ENCODE results near the gene TULP4.

DNA sequence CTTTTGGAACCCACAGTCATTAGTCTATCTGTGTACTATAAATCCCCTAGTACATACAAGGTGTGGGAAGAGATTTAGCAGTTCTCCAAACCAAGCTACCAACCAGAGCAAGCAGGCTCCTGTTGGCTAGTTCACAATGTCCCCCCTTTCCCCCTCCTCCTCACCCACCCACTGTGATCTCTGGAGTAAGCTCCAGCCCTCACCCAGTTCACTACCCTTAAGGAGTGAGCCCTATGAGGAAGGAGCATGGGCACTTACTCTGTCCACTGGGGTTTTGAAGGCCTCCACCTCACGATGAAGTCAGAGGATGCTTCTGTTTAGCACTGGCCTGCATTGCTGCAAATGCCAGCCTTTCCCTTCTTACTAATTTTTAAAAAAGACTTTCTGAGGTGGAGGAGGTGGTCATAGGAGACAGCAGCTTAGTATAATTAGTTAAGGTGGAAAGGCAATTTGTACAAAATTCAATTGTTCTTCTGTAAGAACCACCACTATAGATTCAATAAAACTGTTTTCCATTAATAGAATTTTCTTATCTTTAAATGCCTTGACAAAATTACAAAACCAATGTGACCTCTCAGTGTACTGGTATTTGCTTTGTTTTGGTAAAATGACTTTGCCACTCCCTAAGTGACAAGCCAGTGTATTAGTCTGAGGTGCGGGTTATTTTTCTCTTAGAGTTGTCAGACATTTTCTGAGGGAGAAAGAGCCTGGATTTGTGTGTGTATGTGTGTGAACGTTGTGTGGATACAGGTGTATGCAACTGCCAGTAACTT lies 86.2 kb downstream of the TULP4 start:
- TF ChIP-seq, protein P1, sequence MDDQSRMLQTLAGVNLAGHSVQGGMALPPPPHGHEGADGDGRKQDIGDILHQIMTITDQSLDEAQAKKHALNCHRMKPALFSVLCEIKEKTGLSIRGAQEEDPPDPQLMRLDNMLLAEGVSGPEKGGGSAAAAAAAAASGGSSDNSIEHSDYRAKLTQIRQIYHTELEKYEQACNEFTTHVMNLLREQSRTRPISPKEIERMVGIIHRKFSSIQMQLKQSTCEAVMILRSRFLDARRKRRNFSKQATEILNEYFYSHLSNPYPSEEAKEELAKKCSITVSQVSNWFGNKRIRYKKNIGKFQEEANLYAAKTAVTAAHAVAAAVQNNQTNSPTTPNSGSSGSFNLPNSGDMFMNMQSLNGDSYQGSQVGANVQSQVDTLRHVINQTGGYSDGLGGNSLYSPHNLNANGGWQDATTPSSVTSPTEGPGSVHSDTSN (CRISPR knock-in tag; IDR thresholded peaks at IDR 0.05), result no peak
- no peak for TF ChIP-seq ZNF350 (tag by site-specific recombination; IDR thresholded peaks at IDR 0.05)
- no peak for TF ChIP-seq ZNF16 (tag by site-specific recombination; IDR thresholded peaks at IDR 0.05; ENCODE audit: low read depth)
- TF ChIP-seq REPIN1 (tag by site-specific recombination; IDR thresholded peaks at IDR 0.05; ENCODE audit: low read depth), result no peak
- TF ChIP-seq, protein P2, sequence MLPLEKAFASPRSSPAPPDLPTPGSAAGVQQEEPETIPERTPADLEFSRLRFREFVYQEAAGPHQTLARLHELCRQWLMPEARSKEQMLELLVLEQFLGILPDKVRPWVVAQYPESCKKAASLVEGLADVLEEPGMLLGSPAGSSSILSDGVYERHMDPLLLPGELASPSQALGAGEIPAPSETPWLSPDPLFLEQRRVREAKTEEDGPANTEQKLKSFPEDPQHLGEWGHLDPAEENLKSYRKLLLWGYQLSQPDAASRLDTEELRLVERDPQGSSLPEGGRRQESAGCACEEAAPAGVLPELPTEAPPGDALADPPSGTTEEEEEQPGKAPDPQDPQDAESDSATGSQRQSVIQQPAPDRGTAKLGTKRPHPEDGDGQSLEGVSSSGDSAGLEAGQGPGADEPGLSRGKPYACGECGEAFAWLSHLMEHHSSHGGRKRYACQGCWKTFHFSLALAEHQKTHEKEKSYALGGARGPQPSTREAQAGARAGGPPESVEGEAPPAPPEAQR (tag by site-specific recombination; IDR thresholded peaks at IDR 0.05), result no peak
- TF ChIP-seq, protein P3, sequence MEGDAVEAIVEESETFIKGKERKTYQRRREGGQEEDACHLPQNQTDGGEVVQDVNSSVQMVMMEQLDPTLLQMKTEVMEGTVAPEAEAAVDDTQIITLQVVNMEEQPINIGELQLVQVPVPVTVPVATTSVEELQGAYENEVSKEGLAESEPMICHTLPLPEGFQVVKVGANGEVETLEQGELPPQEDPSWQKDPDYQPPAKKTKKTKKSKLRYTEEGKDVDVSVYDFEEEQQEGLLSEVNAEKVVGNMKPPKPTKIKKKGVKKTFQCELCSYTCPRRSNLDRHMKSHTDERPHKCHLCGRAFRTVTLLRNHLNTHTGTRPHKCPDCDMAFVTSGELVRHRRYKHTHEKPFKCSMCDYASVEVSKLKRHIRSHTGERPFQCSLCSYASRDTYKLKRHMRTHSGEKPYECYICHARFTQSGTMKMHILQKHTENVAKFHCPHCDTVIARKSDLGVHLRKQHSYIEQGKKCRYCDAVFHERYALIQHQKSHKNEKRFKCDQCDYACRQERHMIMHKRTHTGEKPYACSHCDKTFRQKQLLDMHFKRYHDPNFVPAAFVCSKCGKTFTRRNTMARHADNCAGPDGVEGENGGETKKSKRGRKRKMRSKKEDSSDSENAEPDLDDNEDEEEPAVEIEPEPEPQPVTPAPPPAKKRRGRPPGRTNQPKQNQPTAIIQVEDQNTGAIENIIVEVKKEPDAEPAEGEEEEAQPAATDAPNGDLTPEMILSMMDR (tag by site-specific recombination; IDR thresholded peaks at IDR 0.05), result no peak
- no peak for TF ChIP-seq ZNF174 (tag by site-specific recombination; IDR thresholded peaks at IDR 0.05)
- TF ChIP-seq, protein P4, sequence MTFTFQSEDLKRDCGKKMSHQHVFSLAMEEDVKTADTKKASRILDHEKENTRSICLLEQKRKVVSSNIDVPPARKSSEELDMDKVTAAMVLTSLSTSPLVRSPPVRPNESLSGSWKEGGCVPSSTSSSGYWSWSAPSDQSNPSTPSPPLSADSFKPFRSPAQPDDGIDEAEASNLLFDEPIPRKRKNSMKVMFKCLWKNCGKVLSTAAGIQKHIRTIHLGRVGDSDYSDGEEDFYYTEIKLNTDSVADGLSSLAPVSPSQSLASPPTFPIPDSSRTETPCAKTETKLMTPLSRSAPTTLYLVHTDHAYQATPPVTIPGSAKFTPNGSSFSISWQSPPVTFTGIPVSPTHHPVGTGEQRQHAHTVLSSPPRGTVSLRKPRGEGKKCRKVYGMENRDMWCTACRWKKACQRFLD (tag by site-specific recombination; IDR thresholded peaks at IDR 0.05), result no peak
- TF ChIP-seq MZF1 (tag by site-specific recombination; IDR thresholded peaks at IDR 0.05; ENCODE audit: borderline replicate concordance), result no peak

Measured in HEK293 (cell line).